H1 (cell line): ENCODE data around the gene SYNJ2. TPM values are rescaled to one million over a fixed set of nuclear protein-coding genes. Genes with fewer than 3 reads are reported as not detected.

Source experiments
- CTCF ChIA-PET: fragments of 300-600 bp; sonication (Branson Sonifier 250); formaldehyde crosslinking; loops from one replicate; lab custom pipeline; 2021; ENCODE audit not compliant: partially characterized antibody; lab: Charles Lee
- POLR2A ChIA-PET: fragments of 300-600 bp; sonication (Branson Sonifier 250); formaldehyde crosslinking; loops from one replicate; lab custom pipeline; 2021; ENCODE audit warnings: inconsistent platforms; ENCODE audit not compliant: partially characterized antibody; lab: Charles Lee
- DNase-seq, 2 experiments: peaks; one replicate each; pipeline versions ENCODE4 v3.0.0 to v3.0.0-alpha.2; 2010 to 2022; ENCODE audit warnings: low spot score in 2 of 2, low read depth in 1 of 2, mixed read lengths in 1 of 2
- FAIRE-seq: peaks from 2 replicates; lab custom pipeline; 2011; peaks lifted over from hg19 to GRCh38; lab: Jason Lieb, UNC
- H2AFZ ChIP-seq: 2 replicates; pipeline ENCODE4 v1.8.1; 2012; ENCODE audit warnings: low read length, inconsistent platforms
- H2AK5ac ChIP-seq: 2 replicates; pipeline ENCODE4 v1.6.1; 2013; ENCODE audit warnings: low read depth, low read length
- H2BK120ac ChIP-seq: replicated peaks from 2 replicates; pipeline ENCODE3; 2013; ENCODE audit warnings: low read depth, low read length, inconsistent platforms
- H2BK12ac ChIP-seq: 2 replicates; pipeline ENCODE4 v1.6.1; 2013; ENCODE audit warnings: low read depth, low read length
- H2BK15ac ChIP-seq: 2 replicates; pipeline ENCODE4 v1.6.1; 2013; ENCODE audit warnings: low read length
- H2BK20ac ChIP-seq: 2 replicates; pipeline ENCODE4 v1.6.1; 2013; ENCODE audit warnings: low read length
- H2BK5ac ChIP-seq: 2 replicates; pipeline ENCODE4 v1.6.1; 2013; ENCODE audit warnings: low read depth, low read length
- H3K14ac ChIP-seq: 2 replicates; pipeline ENCODE4 v1.6.1; 2013; ENCODE audit warnings: inconsistent platforms; ENCODE audit not compliant: insufficient read length
- H3K18ac ChIP-seq: 2 replicates; pipeline ENCODE4 v1.6.1; 2013; ENCODE audit warnings: low read length; ENCODE audit errors: extremely low read depth
- H3K23ac ChIP-seq: 2 replicates; pipeline ENCODE4 v1.6.1; 2013; ENCODE audit warnings: inconsistent platforms; ENCODE audit not compliant: insufficient read length
- H3K23me2 ChIP-seq: 2 replicates; pipeline ENCODE4 v1.6.1; 2013; ENCODE audit warnings: low read depth, low read length
- H3K27ac ChIP-seq: 2 replicates; pipeline ENCODE4 v1.6.1; 2011; ENCODE audit warnings: low read depth, low read length, inconsistent platforms
- H3K27me3 ChIP-seq, 4 experiments: replicated peaks in 1 of 4; 1 replicate in 1 of 4; 2 replicates in 3 of 4; pipeline versions ENCODE4 v1.6.1 to v1.8.1; 2011 to 2013; ENCODE audit warnings: low read length in 3 of 4, mild to moderate bottlenecking in 3 of 4, inconsistent platforms in 2 of 4, mixed read lengths in 2 of 4, moderate library complexity in 1 of 4; ENCODE audit not compliant: control insufficient read depth in 3 of 4, insufficient read depth in 3 of 4; ENCODE audit errors: extremely low read depth in 1 of 4
- H3K36me3 ChIP-seq, 4 experiments: 2 replicates each; pipeline versions ENCODE4 v1.6.1 to v1.8.1; 2011 to 2013; ENCODE audit warnings: mild to moderate bottlenecking in 4 of 4, low read length in 3 of 4, moderate library complexity in 2 of 4, control low read depth in 1 of 4, inconsistent platforms in 1 of 4; ENCODE audit not compliant: insufficient read depth in 4 of 4, control insufficient read depth in 2 of 4
- H3K4ac ChIP-seq: replicated peaks from 2 replicates; pipeline ENCODE3; 2013; ENCODE audit warnings: low read length, low read depth, mixed read lengths, inconsistent platforms; ENCODE audit not compliant: insufficient read length
- H3K4me1 ChIP-seq, 4 experiments: replicated peaks in 1 of 4; 1 replicate in 1 of 4; 2 replicates in 3 of 4; pipeline versions ENCODE4 v1.6.1 to v1.8.1; 2011 to 2013; ENCODE audit warnings: low read length in 3 of 4, inconsistent platforms in 2 of 4, mixed read lengths in 1 of 4; ENCODE audit not compliant: insufficient read depth in 4 of 4, control insufficient read depth in 3 of 4
- H3K4me2 ChIP-seq, 2 experiments: 2 replicates each; pipeline versions ENCODE4 v1.6.1 to v1.8.1; 2011 to 2013; ENCODE audit warnings: low read depth in 2 of 2, low read length in 2 of 2, control low read depth in 1 of 2, inconsistent platforms in 1 of 2, mild to moderate bottlenecking in 1 of 2; ENCODE audit not compliant: insufficient read depth in 1 of 2
- H3K4me3 ChIP-seq, 4 experiments: fragments of 200-600, 300-600 bp in 1 of 4; sonication (generic), shearing (Covaris generic), sonication (Bioruptor Twin) in 1 of 4; 2 replicates each; pipeline versions ENCODE4 v1.5.1 to v1.8.1; 2011 to 2016; ENCODE audit warnings: low read length in 4 of 4, low read depth in 3 of 4, control low read depth in 2 of 4, inconsistent platforms in 2 of 4, mild to moderate bottlenecking in 2 of 4, mixed read lengths in 1 of 4, moderate library complexity in 1 of 4; ENCODE audit not compliant: insufficient read depth in 2 of 4; ENCODE audit errors: extremely low read depth in 1 of 4
- H3K56ac ChIP-seq: replicated peaks from 2 replicates; pipeline ENCODE3; 2013; ENCODE audit warnings: low read depth, mild to moderate bottlenecking, mixed read lengths, low read length, inconsistent platforms; ENCODE audit not compliant: insufficient read length
- H3K79me1 ChIP-seq: 2 replicates; pipeline ENCODE4 v1.6.1; 2013; ENCODE audit warnings: low read depth, low read length, control low read depth
- H3K79me2 ChIP-seq, 2 experiments: 2 replicates each; pipeline versions ENCODE4 v1.6.1 to v1.8.1; 2012 to 2013; ENCODE audit warnings: low read length in 2 of 2, mild to moderate bottlenecking in 2 of 2, inconsistent platforms in 1 of 2; ENCODE audit not compliant: insufficient read depth in 2 of 2, control insufficient read depth in 1 of 2
- H3K9ac ChIP-seq, 4 experiments: replicated peaks in 1 of 4; 1 replicate in 1 of 4; 2 replicates in 3 of 4; pipeline versions ENCODE4 v1.6.1 to v1.8.1; 2011 to 2013; ENCODE audit warnings: low read depth in 3 of 4, low read length in 3 of 4, control low read depth in 2 of 4, mild to moderate bottlenecking in 2 of 4, moderate library complexity in 2 of 4, inconsistent platforms in 1 of 4; ENCODE audit errors: extremely low read depth in 1 of 4
- H3K9me3 ChIP-seq, 2 experiments: 2 replicates each; pipeline versions ENCODE4 v1.6.1 to v1.8.1; 2012 to 2013; ENCODE audit warnings: mild to moderate bottlenecking in 2 of 2, moderate library complexity in 2 of 2, control low read depth in 1 of 2, inconsistent platforms in 1 of 2, low read depth in 1 of 2, low read length in 1 of 2, mixed read lengths in 1 of 2; ENCODE audit not compliant: insufficient read depth in 2 of 2
- H4K20me1 ChIP-seq, 2 experiments: replicated peaks in 1 of 2; 2 replicates each; pipeline versions ENCODE3 to v1.8.1; 2011 to 2013; ENCODE audit warnings: inconsistent platforms in 2 of 2, low read length in 2 of 2, mild to moderate bottlenecking in 1 of 2; ENCODE audit not compliant: insufficient read depth in 2 of 2, control insufficient read depth in 1 of 2
- H4K5ac ChIP-seq: 2 replicates; pipeline ENCODE4 v1.6.1; 2013; ENCODE audit warnings: low read length, low read depth, mixed read lengths, inconsistent platforms; ENCODE audit not compliant: insufficient read length
- H4K8ac ChIP-seq: 2 replicates; pipeline ENCODE4 v1.8.0; 2013; ENCODE audit warnings: mild to moderate bottlenecking, moderate library complexity, low read length, inconsistent platforms; ENCODE audit not compliant: insufficient read depth; ENCODE audit errors: extremely low read depth
- H4K91ac ChIP-seq: replicated peaks from 2 replicates; pipeline ENCODE3; 2013; ENCODE audit warnings: low read length, mixed read lengths, inconsistent platforms; ENCODE audit not compliant: insufficient read length
- BACH1 ChIP-seq: IDR thresholded peaks from 2 replicates; pipeline ENCODE4 v1.6.1; 2012; ENCODE audit warnings: low read length, improper control_type of control experiment
- BCL11A ChIP-seq, 2 experiments: IDR thresholded peaks; one replicate each; pipeline ENCODE4 v1.6.1; 2011; ENCODE audit warnings: low read depth in 2 of 2, low read length in 2 of 2, mild to moderate bottlenecking in 2 of 2
- CTBP2 ChIP-seq: IDR thresholded peaks from 2 replicates; pipeline ENCODE4 v1.7.0; 2011; ENCODE audit warnings: borderline replicate concordance, mild to moderate bottlenecking, moderate library complexity, mixed read lengths, low read length; ENCODE audit not compliant: insufficient read depth, insufficient read length
- FOSL1 ChIP-seq: IDR thresholded peaks from 2 replicates; pipeline ENCODE4 v1.6.1; 2011; ENCODE audit warnings: mild to moderate bottlenecking, low read depth, low read length, moderate library complexity; ENCODE audit not compliant: insufficient read depth
- KDM4A ChIP-seq: IDR thresholded peaks from one replicate; pipeline ENCODE4 v1.7.1; 2012; ENCODE audit warnings: low read depth, mild to moderate bottlenecking, moderate library complexity, low read length, inconsistent platforms; ENCODE audit not compliant: severe bottlenecking
- KDM5A ChIP-seq: fragments of 200-600 bp; IDR thresholded peaks from 2 replicates; pipeline ENCODE4 v1.7.1; 2012; ENCODE audit warnings: mild to moderate bottlenecking, low read length, inconsistent platforms, mixed read lengths
- MAX ChIP-seq: IDR thresholded peaks from 2 replicates; pipeline ENCODE4 v1.6.1; 2012; ENCODE audit warnings: inconsistent platforms
- NANOG ChIP-seq: IDR thresholded peaks from 2 replicates; pipeline ENCODE4 v1.6.1; 2011; ENCODE audit warnings: low read length, low read depth, mild to moderate bottlenecking, inconsistent platforms; ENCODE audit not compliant: insufficient read depth, poor library complexity, severe bottlenecking
- POLR2AphosphoS5 ChIP-seq: IDR thresholded peaks from 2 replicates; pipeline ENCODE4 v1.6.1; 2011; ENCODE audit warnings: low read depth, low read length
- SP2 ChIP-seq: IDR thresholded peaks from 2 replicates; pipeline ENCODE4 v1.6.1; 2012; ENCODE audit warnings: mild to moderate bottlenecking, low read length, inconsistent platforms
- TAF1 ChIP-seq: IDR thresholded peaks from 2 replicates; pipeline ENCODE4 v1.6.1; 2011; ENCODE audit warnings: mild to moderate bottlenecking, low read depth, low read length
- USF2 ChIP-seq: IDR thresholded peaks from 2 replicates; pipeline ENCODE4 v1.6.1; 2011; ENCODE audit warnings: low read length, improper control_type of control experiment
- YY1 ChIP-seq: IDR thresholded peaks from 2 replicates; pipeline ENCODE4 v1.6.1; 2011; ENCODE audit warnings: low read depth, mild to moderate bottlenecking, low read length
- WGBS, 2 experiments: shearing (Covaris generic) in 1 of 2; methylation state at CpG; one replicate each; pipeline versions ENCODE4 v1.1.6 to v1.1.7; 2013 to 2015; ENCODE audit warnings: low lambda C conversion rate in 2 of 2, mixed read lengths in 2 of 2, inconsistent platforms in 1 of 2, low coverage in 1 of 2, missing lambda C conversion rate in 1 of 2; ENCODE audit not compliant: insufficient replicate concordance in 2 of 2, insufficient coverage in 1 of 2, insufficient read length in 1 of 2; ENCODE audit errors: extremely low coverage in 1 of 2, missing lambda C conversion rate in 1 of 2; 5-methylcytosine and 5-hydroxymethylcytosine counted together
- polyA plus RNA-seq, 7 experiments: library from polyadenylated mRNA; depleted of rRNA in 3 of 7; stranded (reverse) in 5 of 7; unstranded in 2 of 7; fragments of >200 nt in 5 of 7; fragments of 200-250 nt in 2 of 7; gene quantifications; 1 replicate in 5 of 7; 2 replicates in 1 of 7; 4 replicates in 1 of 7; pipeline versions ENCODE4 v1.2.1 to v1.2.3, GENCODE V29; 2011 to 2013; ENCODE audit warnings: missing spikeins in 2 of 7, mixed read lengths in 2 of 7
- total RNA-seq: library from RNA; stranded (reverse); fragmentation: NEBNext Ultra II Directional; extraction: Animal tissue kit (Norgen Biotek cat#: 25700); gene quantifications from 2 replicates; pipeline ENCODE4 v1.2.1, GENCODE V29; 2021

SYNJ2 gene
- total and polyA plus RNA-seq, 2 of the 8 experiments (the other 6 are each of a cell fraction or from before 2014, with no cell fraction given), result 3.7 to 13.9 TPM

- H3K4me1 ChIP-seq, result peaks cover 0 to 12% (median 2%) of the 10 kb centered on the region in 4 experiments; a peak in 2 of 7 replicates
- no peak overlapping the region for H4K91ac ChIP-seq
- POLR2A ChIA-PET, result no interaction called here
- WGBS, 2 experiments, result 93% methylated on average over 5 of the region's 5 CpGs; no CpG with 5 or more reads in 1 of the 2 experiments
- no peaks in the 10 kb centered on the region for H3K9me3 ChIP-seq
- TF ChIP-seq USF2 (no peak), BACH1 (no peak), YY1 (no peak), KDM5A (no peak), NANOG (no peak), CTBP2 (no peak), TAF1 (no peak), POLR2AphosphoS5 (no peak), KDM4A (no peak), MAX (no peak), SP2 (no peak), FOSL1 (no peak), BCL11A (IDR thresholded peaks at IDR 0.05; ENCODE audit: low read depth in 2 of 2, low read length in 2 of 2) (no peak)
- no peak overlapping the region for H4K5ac ChIP-seq
- no peak overlapping the region for H2AFZ ChIP-seq
- H4K8ac ChIP-seq, result no peak overlapping the region
- H2BK20ac ChIP-seq, result no peak overlapping the region
- H3K4ac ChIP-seq, result no peak overlapping the region
- no peaks in the 10 kb centered on the region for H3K79me1 ChIP-seq
- H3K4me3 ChIP-seq, result no peak overlapping the region
- no peak overlapping the region for H2BK12ac ChIP-seq
- H3K27ac ChIP-seq, result no peak overlapping the region
- no peak overlapping the region for H3K4me2 ChIP-seq
- peaks cover 0 to 2% of the 10 kb centered on the region in 2 experiments for H4K20me1 ChIP-seq
- FAIRE-seq (no peak), DNase-seq (no peak)
- H3K27me3 ChIP-seq, result no peaks in the 10 kb centered on the region
- no peaks in the 10 kb centered on the region for H3K79me2 ChIP-seq
- no peak overlapping the region for H3K23ac ChIP-seq
- CTCF ChIA-PET, result interaction anchor here (0.6 to 0.8 kb wide), 2 partner anchors 10 to 110 kb away, joined by 3 read pairs; no protein-coding TSS in a partner anchor
- H3K23me2 ChIP-seq, result no peaks in the 10 kb centered on the region
- no peak overlapping the region for H2BK15ac ChIP-seq
- H3K9ac ChIP-seq, result no peak overlapping the region
- no peak overlapping the region for H3K18ac ChIP-seq
- no peak overlapping the region for H2AK5ac ChIP-seq
- no peak overlapping the region for H3K56ac ChIP-seq
- no peak overlapping the region for H3K14ac ChIP-seq
- no peak overlapping the region for H2BK5ac ChIP-seq
- no peak overlapping the region for H2BK120ac ChIP-seq
- no peaks in the 10 kb centered on the region for H3K36me3 ChIP-seq
Observed at GRCh38 chr6:158023597-158023939, 41.9 kb downstream of the SYNJ2 start.
